ENCODE measurements around the gene FAM184B.

The FAM184B gene

DNA sequence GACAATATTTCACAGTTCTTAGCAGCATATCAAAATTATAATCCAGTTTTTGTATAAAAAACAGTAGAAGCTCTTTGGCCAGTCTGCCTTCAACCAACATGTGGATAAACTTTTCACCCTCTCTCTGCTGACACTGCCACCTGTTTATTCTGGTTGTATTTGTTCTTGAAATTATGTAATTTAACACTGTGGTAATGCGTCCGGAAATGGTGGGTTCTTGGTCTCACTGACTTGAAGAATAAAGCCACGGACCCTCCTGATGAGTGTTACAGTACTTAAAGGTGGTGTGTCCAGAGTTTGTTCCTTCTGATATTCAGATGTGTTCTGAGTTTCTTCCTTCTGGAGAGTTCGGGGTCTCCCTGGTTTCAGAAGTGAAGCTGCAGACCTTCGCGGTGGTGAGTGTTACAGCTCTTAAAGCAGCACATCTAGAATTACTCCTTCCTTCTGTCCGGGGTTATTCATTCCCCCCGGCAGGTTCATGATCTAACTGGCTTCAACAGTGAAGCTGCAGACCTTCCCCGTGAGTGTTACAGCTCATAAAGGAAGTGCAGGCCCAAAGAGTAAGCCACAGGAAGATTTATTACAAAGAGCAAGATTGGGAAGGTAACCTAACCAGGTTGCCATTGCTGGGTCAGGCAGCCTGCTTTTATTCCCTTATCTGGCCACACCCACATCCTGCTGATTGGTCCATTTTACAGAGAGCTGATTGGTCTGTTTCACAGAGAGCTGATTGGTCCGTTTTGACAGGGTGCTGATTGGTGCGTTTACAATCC is 15.7 kb downstream of the FAM184B start:
- TF ChIP-seq CTCF (IDR thresholded peaks at IDR 0.05; ENCODE audit: borderline replicate concordance, insufficient read depth, low read depth, low read length): no peak
- H3K4me3 ChIP-seq (ENCODE audit: low read depth, low read length): no peak overlapping the region

GRCh38 chr4:17763931-17764330 is 17.5 kb downstream of the FAM184B start:
- H3K4me3 ChIP-seq (ENCODE audit: low read depth, low read length): no peak overlapping the region
- no peak for TF ChIP-seq CTCF (IDR thresholded peaks at IDR 0.05; ENCODE audit: borderline replicate concordance, insufficient read depth, low read depth, low read length)

- H3K4me3 ChIP-seq (ENCODE audit: low read depth, low read length): no peak overlapping the region
- no peak for TF ChIP-seq CTCF (IDR thresholded peaks at IDR 0.05; ENCODE audit: borderline replicate concordance, insufficient read depth, low read depth, low read length)
Observed at GRCh38 chr4:17763416-17763815, 18.0 kb downstream of the FAM184B start.

DNA sequence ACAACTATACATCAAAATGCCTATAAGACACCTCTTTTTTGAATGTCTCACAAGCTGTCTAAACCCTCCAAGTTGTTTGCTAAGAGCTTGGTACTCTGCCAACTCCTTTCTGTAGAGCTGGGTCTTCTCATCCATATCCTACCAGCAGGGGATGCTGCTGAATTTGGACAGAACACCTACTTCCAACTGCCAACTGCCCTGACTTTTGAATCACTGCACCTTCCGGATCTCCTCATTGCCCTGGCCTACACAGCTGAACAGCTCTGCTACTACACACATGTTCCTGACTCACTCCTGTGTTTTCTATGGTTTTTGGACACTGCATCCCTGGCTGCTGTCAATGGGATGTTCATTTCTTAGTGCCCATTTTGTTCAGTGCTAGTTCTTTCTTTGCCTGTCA is 18.7 kb downstream of the FAM184B start:
- H3K4me3 ChIP-seq (ENCODE audit: low read depth, low read length): no peak overlapping the region
- TF ChIP-seq CTCF (IDR thresholded peaks at IDR 0.05; ENCODE audit: borderline replicate concordance, insufficient read depth, low read depth, low read length): peak; percentile 41; the same call in 1 of the 2 replicates

GRCh38 chr4:17761062-17761461 is 20.4 kb downstream of the FAM184B start:
- TF ChIP-seq CTCF (IDR thresholded peaks at IDR 0.05; ENCODE audit: borderline replicate concordance, insufficient read depth, low read depth, low read length): no peak

GRCh38 chr4:17760626-17761025 is 20.8 kb downstream of the FAM184B start:
- TF ChIP-seq CTCF (IDR thresholded peaks at IDR 0.05; ENCODE audit: borderline replicate concordance, insufficient read depth, low read depth, low read length): no peak
- H3K4me3 ChIP-seq (ENCODE audit: low read depth, low read length): no peak overlapping the region

More at GRCh38 chr4:17761062-17761461, 20.4 kb downstream of the FAM184B start:
- no peak overlapping the region for H3K4me3 ChIP-seq (ENCODE audit: low read depth, low read length)

DNA sequence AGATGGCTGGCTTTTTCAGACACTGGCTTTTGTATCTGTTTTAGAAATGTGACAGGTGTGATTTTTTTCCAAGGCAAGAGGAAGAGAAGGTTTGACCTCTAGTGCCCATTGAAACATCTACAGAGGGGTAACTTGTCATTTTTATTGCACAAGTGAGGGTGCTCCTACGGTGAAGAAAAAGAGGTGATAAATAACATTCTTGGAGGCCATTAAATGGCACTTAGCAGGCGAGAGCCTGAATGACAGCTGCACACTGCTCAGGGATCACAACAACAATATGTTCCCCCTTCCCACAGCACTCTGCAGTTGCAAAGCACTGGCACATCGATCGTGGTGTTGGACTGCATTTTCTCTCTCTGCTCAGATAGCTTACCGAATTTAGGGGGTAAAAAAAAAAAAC is 22.9 kb downstream of the FAM184B start:
- no peak overlapping the region for H3K4me3 ChIP-seq (ENCODE audit: low read depth, low read length)
- TF ChIP-seq CTCF (IDR thresholded peaks at IDR 0.05; ENCODE audit: borderline replicate concordance, insufficient read depth, low read depth, low read length): no peak

All from GM12875 (cell line).